ENCODE measurements around the gene PTPRC.

The PTPRC gene

GRCh38 chr1:198667186-198667585 is 28.3 kb downstream of the PTPRC start:
- Histone ChIP-seq H2AFZ (ENCODE audit: low read length) (no peak overlapping the region), H3K27ac (ENCODE audit: low read depth, low read length, poor library complexity, severe bottlenecking) (peak overlapping the region; percentile 100), H4K20me1 (ENCODE audit: insufficient read depth, low read length) (no peaks in the 10 kb centered on the region), H3K36me3 (ENCODE audit: insufficient read depth, low read length) (peaks cover 84% of the 10 kb centered on the region), H3K9me3 (ENCODE audit: low read length) (no peaks in the 10 kb centered on the region), H3F3A (ENCODE audit: insufficient read depth, low read length) (no peaks in the 10 kb centered on the region), H3K4me1 (ENCODE audit: insufficient read depth, low read length, severe bottlenecking) (peaks cover 95% of the 10 kb centered on the region), H3K79me2 (ENCODE audit: insufficient read depth, low read length) (peaks cover 87% of the 10 kb centered on the region), H3K4me2 (ENCODE audit: low read length) (no peak overlapping the region), H3K4me3 (ENCODE audit: low read depth, low read length, poor library complexity, severe bottlenecking) (no peak overlapping the region), H3K9ac (ENCODE audit: low read length) (no peak overlapping the region), H3K9me2 (ENCODE audit: low read depth, low read length) (no peaks in the 10 kb centered on the region), H3K27me3 (ENCODE audit: insufficient read depth, low read length) (no peaks in the 10 kb centered on the region)
- no peak for TF ChIP-seq CTCF (IDR thresholded peaks at IDR 0.05; ENCODE audit: low read length)
- TF ChIP-seq EZH2 (IDR thresholded peaks at IDR 0.05; ENCODE audit: borderline replicate concordance, low read length): no peak

GRCh38 chr1:198667807-198668206 is 29.0 kb downstream of the PTPRC start:
- H4K20me1 ChIP-seq (ENCODE audit: insufficient read depth, low read length): no peaks in the 10 kb centered on the region
- H3F3A ChIP-seq (ENCODE audit: insufficient read depth, low read length): no peaks in the 10 kb centered on the region
- H3K79me2 ChIP-seq (ENCODE audit: insufficient read depth, low read length): peaks cover 87% of the 10 kb centered on the region
- peak overlapping the region; percentile 100 for H3K27ac ChIP-seq (ENCODE audit: low read depth, low read length, poor library complexity, severe bottlenecking)
- no peak overlapping the region for H3K9ac ChIP-seq (ENCODE audit: low read length)
- H3K36me3 ChIP-seq (ENCODE audit: insufficient read depth, low read length): peaks cover 85% of the 10 kb centered on the region
- no peak overlapping the region for H2AFZ ChIP-seq (ENCODE audit: low read length)
- no peaks in the 10 kb centered on the region for H3K9me2 ChIP-seq (ENCODE audit: low read depth, low read length)
- H3K27me3 ChIP-seq (ENCODE audit: insufficient read depth, low read length): no peaks in the 10 kb centered on the region
- TF ChIP-seq EZH2 (IDR thresholded peaks at IDR 0.05; ENCODE audit: borderline replicate concordance, low read length): no peak
- TF ChIP-seq CTCF (IDR thresholded peaks at IDR 0.05; ENCODE audit: low read length): no peak
- no peak overlapping the region for H3K4me2 ChIP-seq (ENCODE audit: low read length)
- no peaks in the 10 kb centered on the region for H3K9me3 ChIP-seq (ENCODE audit: low read length)
- H3K4me3 ChIP-seq (ENCODE audit: low read depth, low read length, poor library complexity, severe bottlenecking): no peak overlapping the region
- H3K4me1 ChIP-seq (ENCODE audit: insufficient read depth, low read length, severe bottlenecking): peaks cover 95% of the 10 kb centered on the region

GRCh38 chr1:198669023-198669698 is 30.3 kb downstream of the PTPRC start:
- TF ChIP-seq EZH2 (IDR thresholded peaks at IDR 0.05; ENCODE audit: borderline replicate concordance, low read length) (no peak), CTCF (IDR thresholded peaks at IDR 0.05; ENCODE audit: low read length) (no peak)
- Histone ChIP-seq H4K20me1 (ENCODE audit: insufficient read depth, low read length) (no peaks in the 10 kb centered on the region), H3K79me2 (ENCODE audit: insufficient read depth, low read length) (peaks cover 87% of the 10 kb centered on the region), H3K27me3 (ENCODE audit: insufficient read depth, low read length) (no peaks in the 10 kb centered on the region), H3K4me3 (ENCODE audit: low read depth, low read length, poor library complexity, severe bottlenecking) (no peak overlapping the region), H3K9me2 (ENCODE audit: low read depth, low read length) (no peaks in the 10 kb centered on the region), H3K9me3 (ENCODE audit: low read length) (no peaks in the 10 kb centered on the region), H3F3A (ENCODE audit: insufficient read depth, low read length) (no peaks in the 10 kb centered on the region), H3K9ac (ENCODE audit: low read length) (no peak overlapping the region), H2AFZ (ENCODE audit: low read length) (no peak overlapping the region), H3K4me2 (ENCODE audit: low read length) (peak overlapping the region; percentile 3; the same call in 1 of the 2 replicates), H3K27ac (ENCODE audit: low read depth, low read length, poor library complexity, severe bottlenecking) (peak overlapping the region; percentile 100), H3K4me1 (ENCODE audit: insufficient read depth, low read length, severe bottlenecking) (peaks cover 95% of the 10 kb centered on the region), H3K36me3 (ENCODE audit: insufficient read depth, low read length) (peaks cover 89% of the 10 kb centered on the region)

Measured in OCI-LY1 (cell line).